Thymus (tissue), 11 donors: ENCODE measurements around the gene ARHGAP45. TPM values are rescaled to one million over a fixed set of nuclear protein-coding genes. Genes with fewer than 3 reads are reported as not detected.

Experiments
- DNase-seq, 9 donors: peaks; one replicate each; pipeline ENCODE4 v3.0.0-alpha.2; 2013; ENCODE audit warnings: low spot score in 9 of 9, low read depth in 6 of 9, missing footprints in 1 of 9
- H3K27ac ChIP-seq, 2 donors: one replicate each; pipeline ENCODE4 v1.5.1; 2013; ENCODE audit warnings: control low read depth in 1 of 2, low read depth in 1 of 2, low read length in 1 of 2, mild to moderate bottlenecking in 1 of 2, moderate library complexity in 1 of 2
- H3K27me3 ChIP-seq, 2 donors: one replicate each; pipeline ENCODE4 v1.5.1; 2013; ENCODE audit warnings: low read length in 1 of 2; ENCODE audit not compliant: control insufficient read depth in 2 of 2, insufficient read depth in 1 of 2
- H3K36me3 ChIP-seq, 2 donors: one replicate each; pipeline ENCODE4 v1.5.1; 2013; ENCODE audit warnings: low read length in 1 of 2, mild to moderate bottlenecking in 1 of 2, moderate library complexity in 1 of 2; ENCODE audit not compliant: control insufficient read depth in 2 of 2, insufficient read depth in 2 of 2
- H3K4me1 ChIP-seq, 2 donors: one replicate each; pipeline ENCODE4 v1.5.1; 2013; ENCODE audit warnings: low read length in 2 of 2; ENCODE audit not compliant: control insufficient read depth in 2 of 2, insufficient read depth in 2 of 2
- H3K4me3 ChIP-seq, 2 donors: one replicate each; pipeline ENCODE4 v1.5.1; 2013; ENCODE audit warnings: low read length in 2 of 2, control low read depth in 1 of 2, mild to moderate bottlenecking in 1 of 2
- H3K9me3 ChIP-seq, 2 donors: one replicate each; pipeline ENCODE4 v1.5.1; 2013; ENCODE audit warnings: low read length in 1 of 2, mild to moderate bottlenecking in 1 of 2; ENCODE audit not compliant: control insufficient read depth in 2 of 2, insufficient read depth in 1 of 2
- WGBS: extraction: QIAGEN DNeasy Blood & Tissue Kit; methylation state at CpG from one replicate; pipeline ENCODE4 v1.1.7; 2013; 5-methylcytosine and 5-hydroxymethylcytosine counted together
- polyA plus RNA-seq: library from polyadenylated mRNA; stranded (reverse); fragments of 200-250 nt; gene quantifications from one replicate; pipeline ENCODE4 v1.2.3, GENCODE V29; 2013
- total RNA-seq: library from RNA; stranded (reverse); fragments of 120-200 nt; gene quantifications from one replicate; pipeline ENCODE4 v1.2.4, GENCODE V29; 2013
- donor health status: healthy.

The ARHGAP45 gene
- total and polyA plus RNA-seq, 2 donors: 118 to 295 TPM

DNA sequence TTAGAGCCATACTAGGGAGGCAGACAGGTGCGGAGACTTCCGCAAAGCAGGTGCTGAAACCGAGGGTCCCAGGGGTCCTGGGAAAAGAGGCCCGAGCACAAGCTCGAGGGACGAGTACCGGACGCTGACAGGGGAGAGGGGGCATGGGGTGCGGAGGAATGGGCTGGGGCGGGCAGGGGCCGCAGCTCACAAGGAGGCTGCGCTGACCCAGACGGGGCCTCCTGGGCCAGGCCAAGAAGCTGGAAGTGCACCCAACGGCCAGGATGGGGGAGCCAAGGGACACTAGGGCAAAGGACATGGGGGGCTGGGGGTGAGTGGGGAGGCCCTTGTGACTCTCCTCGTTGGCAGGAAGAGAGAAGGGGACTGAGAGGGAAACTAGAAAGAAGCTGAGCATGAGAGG, 26.4 kb downstream of the ARHGAP45 start:
- WGBS: 97% methylated on average over 15 of the region's 15 CpGs
- Histone ChIP-seq H3K27ac (no peak overlapping the region), H3K4me1 (peaks cover 19 to 31% of the 10 kb centered on the region in 2 donors), H3K4me3 (no peak overlapping the region), H3K9me3 (no peaks in the 10 kb centered on the region), H3K27me3 (no peaks in the 10 kb centered on the region), H3K36me3 (peaks cover 46 to 49% of the 10 kb centered on the region in 2 donors)
- DNase-seq: no peak

DNA sequence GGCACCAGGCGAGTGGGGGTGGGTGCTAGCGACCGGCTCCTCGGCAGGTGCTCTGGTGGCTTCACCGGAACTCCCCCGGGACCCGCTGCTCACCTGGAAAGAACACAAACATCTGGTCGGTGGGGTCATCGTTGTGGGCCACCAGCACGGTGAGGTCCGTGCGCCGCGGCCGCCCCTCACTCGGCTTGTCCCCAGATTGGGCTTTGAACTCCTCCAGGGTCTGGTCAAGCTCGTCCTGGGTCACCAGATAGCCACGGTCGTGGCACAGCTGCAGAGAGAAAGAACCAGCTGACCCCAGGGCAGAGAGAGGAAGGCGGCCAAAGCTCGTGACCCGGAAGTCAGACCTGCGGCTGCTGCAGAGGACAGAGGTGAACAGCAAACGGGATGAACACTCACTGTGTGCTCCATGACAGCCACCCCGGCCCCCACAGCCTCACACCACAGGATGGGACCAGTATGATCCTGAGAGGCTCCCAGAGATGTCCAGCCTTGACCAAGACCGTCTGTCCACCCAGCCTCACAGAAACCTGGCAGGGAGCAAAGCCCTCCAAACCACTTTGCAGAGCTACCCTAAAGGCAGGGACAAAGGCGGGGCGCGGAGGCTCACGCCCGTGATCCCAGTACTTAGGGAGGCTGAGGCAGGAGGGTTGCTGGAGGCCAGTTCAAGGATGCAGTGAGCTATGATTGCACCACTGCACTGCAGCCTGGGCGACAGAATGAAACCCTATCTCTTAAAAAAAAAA, 27.0 kb downstream of the ARHGAP45 start:
- Histone ChIP-seq H3K4me1 (peaks cover 13 to 24% of the 10 kb centered on the region in 2 donors), H3K27me3 (no peaks in the 10 kb centered on the region), H3K4me3 (peak overlapping the region; percentile 78 to 85), H3K27ac (no peak overlapping the region), H3K36me3 (peaks cover 40 to 43% of the 10 kb centered on the region in 2 donors), H3K9me3 (no peaks in the 10 kb centered on the region)
- DNase-seq: no peak
- WGBS: 86% methylated on average over 32 of the region's 32 CpGs

DNA sequence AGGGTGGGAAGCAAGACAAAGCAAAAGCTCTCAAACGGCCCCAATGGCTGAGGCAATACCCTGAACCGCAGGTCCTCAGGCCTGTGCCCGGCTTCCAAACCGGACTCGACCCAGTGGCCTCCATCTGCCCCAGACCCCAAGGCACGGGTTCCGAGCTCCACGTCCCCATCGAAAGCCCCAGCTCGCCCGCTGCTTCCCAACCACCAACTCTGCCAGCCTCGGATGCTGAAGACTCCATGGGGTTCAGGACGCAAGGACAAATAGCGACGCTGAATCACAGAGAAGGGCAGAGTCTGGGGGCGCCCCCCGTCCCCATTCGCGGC, 27.6 kb downstream of the ARHGAP45 start:
- H3K27ac ChIP-seq: no peak overlapping the region
- H3K36me3 ChIP-seq: peaks cover 34 to 36% of the 10 kb centered on the region in 2 donors
- H3K4me3 ChIP-seq: peak overlapping the region; percentile 78 to 85
- WGBS: 1% methylated on average over 19 of the region's 19 CpGs
- DNase-seq: no peak
- no peaks in the 10 kb centered on the region for H3K9me3 ChIP-seq
- no peaks in the 10 kb centered on the region for H3K27me3 ChIP-seq
- H3K4me1 ChIP-seq: peaks cover 13 to 23% of the 10 kb centered on the region in 2 donors

DNA sequence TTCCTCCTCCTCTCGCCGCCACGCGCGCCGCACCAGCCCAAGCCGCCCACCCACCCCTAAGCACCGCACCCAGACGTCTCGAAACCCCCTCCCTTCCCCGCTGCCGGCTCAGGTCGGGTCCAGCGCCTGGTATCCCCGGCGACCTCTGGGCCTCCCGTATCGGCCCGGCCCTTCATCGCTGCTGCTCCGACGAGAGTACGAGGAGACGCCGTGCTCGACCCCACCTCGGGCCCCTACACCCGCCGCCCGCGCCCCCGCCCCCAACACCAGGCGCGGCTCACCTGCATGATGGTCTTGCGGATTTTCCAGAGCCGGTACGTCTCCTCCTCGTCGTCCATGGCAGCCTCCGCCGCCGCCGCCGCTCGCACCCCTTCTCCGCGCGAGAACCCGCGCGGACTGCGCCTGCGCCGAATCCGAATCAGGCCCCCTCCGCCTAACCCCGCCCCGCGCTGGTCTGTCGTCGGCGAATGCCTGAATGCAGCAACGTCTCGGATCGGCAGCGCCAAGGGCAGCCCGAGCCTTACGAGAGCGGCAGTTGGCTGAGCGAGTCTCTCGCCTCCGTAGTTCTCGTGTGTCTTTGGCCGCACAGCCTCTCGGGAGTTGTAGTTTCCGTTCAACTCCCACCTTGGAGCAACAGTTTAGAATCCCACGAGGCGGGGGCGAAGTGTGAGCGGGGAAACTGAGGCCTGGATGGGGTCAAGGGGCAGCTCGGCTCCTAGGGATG, 28.2 kb downstream of the ARHGAP45 start, which contains the start of gene POLR2E:
POLR2E (minus strand) TSS at position 398 of the 724 bp plus-strand sequence; CDS start at position 338, 60 bp downstream.
- peak within 1 kb of the TSS; percentile 58 to 72 for H3K27ac ChIP-seq
- WGBS: under 1% methylated on average over 81 of the region's 81 CpGs
- DNase-seq: peak; percentile 94 to 99 (median 97)
- H3K9me3 ChIP-seq: no peaks in the 10 kb centered on the region
- no peaks in the 10 kb centered on the region for H3K27me3 ChIP-seq
- H3K36me3 ChIP-seq: peaks cover 32 to 34% of the 10 kb centered on the region in 2 donors
- peak within 1 kb of the TSS; percentile 78 to 85 for H3K4me3 ChIP-seq
- peaks cover 13 to 24% of the 10 kb centered on the region in 2 donors for H3K4me1 ChIP-seq

DNA sequence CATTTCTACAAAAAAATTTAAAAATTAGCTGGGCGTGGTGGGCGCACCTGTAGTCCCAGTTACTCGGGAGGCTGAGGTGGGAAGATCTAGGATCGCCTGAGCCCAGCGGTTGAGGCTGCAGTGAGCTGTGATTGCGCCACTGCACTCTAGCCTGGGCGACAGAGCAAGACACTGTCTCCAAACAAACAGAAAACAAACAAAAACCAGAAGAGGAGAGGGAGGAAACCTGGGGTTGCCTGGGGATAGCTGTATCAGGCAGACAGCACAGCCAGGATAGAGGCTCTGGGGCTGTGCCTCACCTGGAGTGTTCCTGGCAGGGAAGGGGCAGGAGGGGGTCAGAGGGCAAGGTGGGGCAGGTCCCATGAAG, 30.8 kb downstream of the ARHGAP45 start:
- no peak overlapping the region for H3K4me3 ChIP-seq
- H3K9me3 ChIP-seq: no peaks in the 10 kb centered on the region
- H3K4me1 ChIP-seq: peaks cover 23 to 47% of the 10 kb centered on the region in 2 donors
- WGBS: 94% methylated on average over 7 of the region's 7 CpGs
- H3K27me3 ChIP-seq: no peaks in the 10 kb centered on the region
- H3K36me3 ChIP-seq: peaks cover 10 to 14% of the 10 kb centered on the region in 2 donors
- no peak for DNase-seq
- no peak overlapping the region for H3K27ac ChIP-seq

DNA sequence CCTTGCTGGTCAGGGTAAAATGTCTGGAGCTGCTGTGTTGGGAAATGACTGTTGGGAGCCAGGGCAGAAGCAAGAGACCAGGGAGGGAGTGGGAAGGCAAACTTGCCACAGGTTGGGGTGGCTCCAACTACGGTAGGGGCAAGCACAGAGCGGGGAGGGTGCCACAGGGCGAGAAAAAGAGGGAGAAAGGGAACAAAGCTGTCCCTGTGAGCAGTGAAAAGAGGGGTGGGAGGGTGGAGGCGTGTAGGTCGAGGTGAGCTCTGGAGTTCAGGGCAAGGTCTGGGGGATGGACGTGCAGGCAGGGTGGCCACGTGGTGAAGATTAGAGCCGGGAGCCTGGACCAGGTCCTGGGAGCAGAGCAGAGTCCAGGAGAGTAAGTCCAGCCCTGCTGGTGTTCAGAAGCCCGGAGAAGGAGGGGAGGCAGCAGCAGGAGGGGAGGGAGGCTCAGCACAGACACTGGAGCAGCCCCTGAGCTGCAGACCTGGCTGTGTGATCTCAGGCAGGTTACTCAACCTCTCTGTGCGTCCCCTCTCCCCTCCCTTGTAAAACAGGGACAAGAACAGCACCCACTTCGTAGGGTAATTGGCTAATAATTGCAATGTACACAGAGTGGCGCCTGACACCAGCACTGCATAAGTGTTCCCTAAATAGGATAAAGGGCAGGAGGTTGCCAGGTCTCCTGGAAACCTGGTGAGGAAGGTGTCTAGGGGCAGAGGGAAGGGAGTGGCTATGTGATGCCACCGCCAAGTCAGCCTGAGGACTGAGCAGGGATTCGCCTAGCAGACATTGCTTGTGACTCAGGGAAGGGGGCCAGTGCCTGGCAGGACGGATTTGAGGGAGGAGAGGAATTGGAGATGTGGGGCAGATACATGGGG, 31.4 kb downstream of the ARHGAP45 start:
- Histone ChIP-seq H3K27ac (no peak overlapping the region), H3K36me3 (peaks cover 4 to 7% of the 10 kb centered on the region in 2 donors), H3K27me3 (no peaks in the 10 kb centered on the region), H3K4me1 (peaks cover 27 to 53% of the 10 kb centered on the region in 2 donors), H3K4me3 (no peak overlapping the region), H3K9me3 (no peaks in the 10 kb centered on the region)
- 95% methylated on average over 15 of the region's 15 CpGs for WGBS
- no peak for DNase-seq

DNA sequence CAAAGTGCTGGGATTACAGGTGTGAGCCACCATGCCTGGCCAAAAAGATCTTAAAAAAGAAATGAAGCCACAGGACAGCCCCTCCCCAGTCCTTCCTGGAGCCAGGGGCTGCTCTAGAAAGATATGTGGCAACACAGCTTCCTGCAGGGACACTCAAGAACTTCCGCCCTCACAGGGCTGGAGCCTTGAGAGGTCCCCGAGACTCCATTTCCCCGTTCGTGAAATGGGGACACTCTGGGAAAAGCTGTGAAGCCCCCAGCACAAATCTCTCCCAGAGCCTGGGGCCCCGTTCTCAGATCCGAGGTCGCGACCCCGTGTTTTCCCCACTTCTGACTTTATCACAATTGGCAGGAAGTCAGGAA, 34.4 kb downstream of the ARHGAP45 start:
- Histone ChIP-seq H3K36me3 (peaks cover 4 to 7% of the 10 kb centered on the region in 2 donors), H3K27me3 (peaks cover 0 to 4% of the 10 kb centered on the region in 2 donors), H3K9me3 (no peaks in the 10 kb centered on the region), H3K4me3 (peak overlapping the region; percentile 17 to 31), H3K4me1 (peaks cover 19 to 43% of the 10 kb centered on the region in 2 donors), H3K27ac (peak overlapping the region; percentile 90 to 93)
- 17% methylated on average over 9 of the region's 9 CpGs for WGBS
- peak in 2 of 9 donors; percentile 40 to 65 for DNase-seq

DNA sequence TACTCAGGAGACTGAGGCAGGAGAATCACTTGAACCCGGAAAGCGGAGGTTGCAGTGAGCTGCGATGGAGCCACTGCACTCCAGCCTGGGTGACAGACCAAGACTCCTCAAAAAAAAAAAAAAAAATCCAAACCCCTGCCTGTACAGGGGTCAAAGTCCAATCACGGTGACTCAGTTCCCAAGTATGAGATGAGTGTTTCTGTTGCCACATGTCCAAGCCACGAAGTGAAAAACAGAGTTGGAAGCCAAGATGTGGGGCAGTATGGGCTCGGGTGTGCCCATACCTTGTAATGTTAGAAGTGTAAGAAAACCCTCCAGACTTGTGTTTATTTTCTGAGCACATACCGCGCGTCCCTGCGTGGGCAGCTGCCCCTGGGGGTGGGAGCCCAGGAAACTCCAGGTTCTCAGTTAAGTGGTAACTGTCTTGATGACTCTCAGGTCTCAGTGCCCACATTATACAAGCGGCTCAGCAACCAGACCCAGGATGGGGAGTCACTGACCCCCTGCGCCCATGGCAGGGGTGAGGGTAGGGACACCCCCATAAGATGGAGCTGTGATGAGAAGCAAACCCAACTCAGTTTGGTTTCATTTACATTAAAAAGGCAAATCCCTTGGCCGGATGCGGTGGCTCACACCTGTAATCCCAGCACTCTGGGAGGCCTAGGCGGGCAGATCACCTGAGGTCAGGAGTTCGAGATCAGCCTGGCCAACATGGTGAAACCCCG, 35.6 kb downstream of the ARHGAP45 start:
- peaks cover 19 to 42% of the 10 kb centered on the region in 2 donors for H3K4me1 ChIP-seq
- no peak overlapping the region for H3K4me3 ChIP-seq
- no peak for DNase-seq
- peak overlapping the region; percentile 80 to 93 for H3K27ac ChIP-seq
- H3K27me3 ChIP-seq: peaks cover 0 to 4% of the 10 kb centered on the region in 2 donors
- WGBS: 90% methylated on average over 17 of the region's 17 CpGs
- H3K36me3 ChIP-seq: peaks cover 17 to 18% of the 10 kb centered on the region in 2 donors
- no peaks in the 10 kb centered on the region for H3K9me3 ChIP-seq
